GM18507 (cell line): ENCODE data around the gene LITAF.

ENCODE experiments used
- DNase-seq: peaks from one replicate; pipeline ENCODE4 v3.0.0; 2011; ENCODE audit warnings: low read depth; ENCODE audit not compliant: insufficient read length; ENCODE audit errors: extremely low spot score
- FAIRE-seq: peaks from 2 replicates; lab custom pipeline; 2011; peaks lifted over from hg19 to GRCh38; lab: Jason Lieb, UNC

LITAF gene

GRCh38 chr16:11586856-11587642 lies at the start of gene LITAF:
TSS of gene LITAF (minus strand) at chr16:11586919. CDS start at chr16:11556730, 30,189 bp downstream.
- FAIRE-seq = peak; percentile 65
- peak; percentile 60 for DNase-seq

GRCh38 chr16:11636172-11636721 lies 49.5 kb upstream of the LITAF start:
- DNase-seq (no peak), FAIRE-seq (no peak)

GRCh38 chr16:11635679-11636171 lies 49.0 kb upstream of the LITAF start:
- FAIRE-seq (no peak), DNase-seq (no peak)

GRCh38 chr16:11635113-11635652 lies 48.5 kb upstream of the LITAF start:
- DNase-seq = no peak
- no peak for FAIRE-seq

GRCh38 chr16:11634312-11634711 lies 47.6 kb upstream of the LITAF start:
- FAIRE-seq (no peak), DNase-seq (no peak)

- FAIRE-seq (no peak), DNase-seq (no peak)
Measured at GRCh38 chr16:11633113-11633512, 46.4 kb upstream of the LITAF start.

GRCh38 chr16:11632455-11632939 lies 45.8 kb upstream of the LITAF start:
- no peak for DNase-seq
- FAIRE-seq = no peak

GRCh38 chr16:11631214-11631613 lies 44.5 kb upstream of the LITAF start:
- FAIRE-seq (no peak), DNase-seq (no peak)

- FAIRE-seq (no peak), DNase-seq (no peak)
Measured at GRCh38 chr16:11630768-11631056, 44.0 kb upstream of the LITAF start.

GRCh38 chr16:11630046-11630767 lies 43.5 kb upstream of the LITAF start:
- DNase-seq (no peak), FAIRE-seq (no peak)

- DNase-seq (no peak), FAIRE-seq (no peak)
Measured at GRCh38 chr16:11629071-11630030, 42.6 kb upstream of the LITAF start.

GRCh38 chr16:11627822-11628457 lies 41.2 kb upstream of the LITAF start:
- DNase-seq (no peak), FAIRE-seq (no peak)

GRCh38 chr16:11627292-11627663 lies 40.6 kb upstream of the LITAF start:
- DNase-seq (no peak), FAIRE-seq (no peak)

- FAIRE-seq = no peak
- no peak for DNase-seq
Measured at GRCh38 chr16:11626657-11627291, 40.1 kb upstream of the LITAF start.

GRCh38 chr16:11625769-11626168 lies 39.0 kb upstream of the LITAF start:
- FAIRE-seq = no peak

GRCh38 chr16:11624636-11625607 lies 38.2 kb upstream of the LITAF start:
- DNase-seq = no peak
- no peak for FAIRE-seq

More at GRCh38 chr16:11625769-11626168, 39.0 kb upstream of the LITAF start:
- DNase-seq = no peak

- FAIRE-seq = no peak
- no peak for DNase-seq
Measured at GRCh38 chr16:11624205-11624604, 37.5 kb upstream of the LITAF start.
